ENCODE measurements around the gene POU6F1.

POU6F1 gene

DNA sequence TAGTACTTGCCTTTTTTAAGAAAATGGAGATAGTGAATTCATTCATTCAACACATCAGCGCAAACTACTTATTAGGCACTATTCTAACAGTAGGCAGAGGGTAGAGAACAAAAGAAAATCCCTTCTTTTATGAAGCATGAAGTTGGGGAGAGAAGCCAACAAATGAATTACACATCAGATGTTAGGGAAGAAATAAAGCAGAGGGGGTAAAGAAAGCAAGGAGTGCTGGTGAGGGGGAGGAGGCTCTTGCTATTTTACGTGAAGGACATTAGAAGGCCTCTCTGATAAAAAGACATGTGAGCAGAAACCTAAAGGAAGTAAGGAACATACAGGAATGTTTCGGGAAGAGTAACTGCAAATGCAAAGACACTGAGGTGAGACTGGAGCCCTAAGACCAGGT is 67.1 kb downstream of the POU6F1 start:
- no peak for DNase-seq

DNA sequence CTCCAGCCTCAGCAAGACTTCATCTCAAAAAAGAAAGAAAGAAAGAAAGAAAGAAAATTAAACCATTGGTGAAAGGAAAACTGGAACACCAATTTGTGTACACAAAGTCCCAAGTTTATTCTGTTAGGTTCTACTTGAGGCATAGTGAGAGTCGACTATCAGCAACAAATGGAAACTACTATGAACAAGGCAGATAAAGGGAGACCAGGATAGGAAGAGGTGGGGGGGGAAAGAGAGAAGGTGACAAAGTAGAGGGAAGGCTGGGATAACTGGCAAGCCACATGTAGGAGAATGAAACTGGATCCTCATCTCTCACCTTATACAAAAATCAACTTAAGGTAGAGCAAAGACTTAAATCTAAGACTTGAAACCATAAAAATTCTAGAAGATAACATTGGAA is 70.6 kb downstream of the POU6F1 start:
- DNase-seq = no peak

DNA sequence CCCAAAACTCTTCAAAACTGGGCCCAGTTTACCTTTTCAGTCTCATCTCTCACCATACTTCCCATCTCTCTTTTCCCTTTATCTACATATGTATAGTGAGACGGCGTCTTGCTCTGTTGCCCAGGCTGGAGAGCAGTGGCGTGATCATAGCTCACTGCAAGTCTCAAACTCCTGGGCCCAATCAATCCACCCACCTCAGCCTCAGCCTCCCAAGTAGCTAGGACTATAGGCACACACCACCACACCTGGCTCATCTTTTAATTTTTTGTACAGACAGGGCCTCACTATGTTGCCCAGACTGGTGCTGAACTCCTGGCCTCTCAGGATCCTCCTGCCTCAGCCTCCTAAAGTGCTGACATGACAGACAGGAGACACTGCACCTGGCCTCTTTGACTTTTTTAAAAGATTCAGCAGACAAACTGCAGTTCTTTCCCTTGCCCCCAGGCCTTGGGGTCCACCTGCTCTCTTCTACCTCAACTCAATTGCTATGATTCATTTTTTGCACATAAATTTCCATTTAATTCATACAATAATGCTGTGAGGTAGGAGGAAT is 78.5 kb downstream of the POU6F1 start:
- DNase-seq = no peak

Data from activated naive CD4-positive, alpha-beta T cell treated with anti-CD3 and anti-CD28 coated beads, Interleukin-2, amount 50 U/mL, for 16 hours (primary cell).